HFFc6 (cell line): ENCODE measurements around the gene HLA-DOA. TPM values are rescaled to one million over a fixed set of nuclear protein-coding genes. Genes with fewer than 3 reads are reported as not detected.

Experiments
- DNase-seq: peaks from one replicate; pipeline ENCODE4 v3.0.0-alpha.2; 2018
- H3K27ac Mint-ChIP-seq: 2 replicates; pipeline ENCODE4 v1.8.0; 2020; ENCODE audit warnings: mild to moderate bottlenecking, mixed read lengths
- H3K27me3 Mint-ChIP-seq: 2 replicates; pipeline ENCODE4 v1.8.0; 2021; ENCODE audit warnings: mild to moderate bottlenecking, moderate library complexity, mixed read lengths; ENCODE audit not compliant: insufficient read depth
- H3K36me3 Mint-ChIP-seq: 2 replicates; pipeline ENCODE4 v1.8.0; 2021; ENCODE audit warnings: low read depth, mixed read lengths
- H3K4me1 Mint-ChIP-seq: 2 replicates; pipeline ENCODE4 v1.8.0; 2020; ENCODE audit warnings: low read depth, mixed read lengths
- H3K4me3 Mint-ChIP-seq: 2 replicates; pipeline ENCODE4 v1.8.0; 2020; ENCODE audit warnings: mild to moderate bottlenecking, moderate library complexity, mixed read lengths
- H3K9me3 Mint-ChIP-seq: 2 replicates; pipeline ENCODE4 v1.8.0; 2020; ENCODE audit warnings: mild to moderate bottlenecking, mixed read lengths
- total RNA-seq, 6 experiments: library from RNA; stranded (reverse); fragmentation: NEBNext Ultra II Directional; extraction: Animal tissue kit (Norgen Biotek cat#: 25700); gene quantifications; 2 replicates in 1 of 6; 3 replicates in 5 of 6; pipeline ENCODE4 v1.2.3, GENCODE V29; 2021
- TF ChIP-seq, protein P1 (sequence below): fragments of 200-600 bp; sonication (generic); IDR thresholded peaks from 2 replicates; pipeline ENCODE4 v1.5.0; 2021; ENCODE audit warnings: antibody characterized with exemption, mild to moderate bottlenecking

Gene HLA-DOA
- total RNA-seq, 6 experiments from 2014 or later, result not detected

- TF ChIP-seq, protein P1, sequence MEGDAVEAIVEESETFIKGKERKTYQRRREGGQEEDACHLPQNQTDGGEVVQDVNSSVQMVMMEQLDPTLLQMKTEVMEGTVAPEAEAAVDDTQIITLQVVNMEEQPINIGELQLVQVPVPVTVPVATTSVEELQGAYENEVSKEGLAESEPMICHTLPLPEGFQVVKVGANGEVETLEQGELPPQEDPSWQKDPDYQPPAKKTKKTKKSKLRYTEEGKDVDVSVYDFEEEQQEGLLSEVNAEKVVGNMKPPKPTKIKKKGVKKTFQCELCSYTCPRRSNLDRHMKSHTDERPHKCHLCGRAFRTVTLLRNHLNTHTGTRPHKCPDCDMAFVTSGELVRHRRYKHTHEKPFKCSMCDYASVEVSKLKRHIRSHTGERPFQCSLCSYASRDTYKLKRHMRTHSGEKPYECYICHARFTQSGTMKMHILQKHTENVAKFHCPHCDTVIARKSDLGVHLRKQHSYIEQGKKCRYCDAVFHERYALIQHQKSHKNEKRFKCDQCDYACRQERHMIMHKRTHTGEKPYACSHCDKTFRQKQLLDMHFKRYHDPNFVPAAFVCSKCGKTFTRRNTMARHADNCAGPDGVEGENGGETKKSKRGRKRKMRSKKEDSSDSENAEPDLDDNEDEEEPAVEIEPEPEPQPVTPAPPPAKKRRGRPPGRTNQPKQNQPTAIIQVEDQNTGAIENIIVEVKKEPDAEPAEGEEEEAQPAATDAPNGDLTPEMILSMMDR, result no peak
- no peak for DNase-seq
Observed at GRCh38 chr6:33029328-33030184, 20.2 kb upstream of the HLA-DOA start.

GRCh38 chr6:33028220-33028849 lies 18.9 kb upstream of the HLA-DOA start:
- Mint-ChIP-seq H3K27me3 (peaks cover 25% of the 10 kb centered on the region), H3K36me3 (no peaks in the 10 kb centered on the region), H3K4me3 (no peak overlapping the region), H3K4me1 (no peaks in the 10 kb centered on the region), H3K27ac (no peak overlapping the region), H3K9me3 (no peaks in the 10 kb centered on the region)
- TF ChIP-seq, protein P1, result no peak
- DNase-seq, result no peak

More at GRCh38 chr6:33029328-33030184, 20.2 kb upstream of the HLA-DOA start:
- H3K4me1 Mint-ChIP-seq, result no peaks in the 10 kb centered on the region
- H3K4me3 Mint-ChIP-seq, result no peak overlapping the region
- no peak overlapping the region for H3K27ac Mint-ChIP-seq
- H3K9me3 Mint-ChIP-seq, result no peaks in the 10 kb centered on the region
- H3K36me3 Mint-ChIP-seq, result no peaks in the 10 kb centered on the region
- H3K27me3 Mint-ChIP-seq, result peaks cover 29% of the 10 kb centered on the region

GRCh38 chr6:33024521-33024920 lies 15.1 kb upstream of the HLA-DOA start:
- TF ChIP-seq, protein P1, result no peak
- Mint-ChIP-seq H3K36me3 (no peaks in the 10 kb centered on the region), H3K9me3 (no peaks in the 10 kb centered on the region), H3K27ac (no peak overlapping the region), H3K4me1 (no peaks in the 10 kb centered on the region), H3K4me3 (no peak overlapping the region), H3K27me3 (peaks cover 21% of the 10 kb centered on the region)
- no peak for DNase-seq

GRCh38 chr6:33023536-33023935 lies 14.1 kb upstream of the HLA-DOA start:
- TF ChIP-seq, protein P1, result no peak
- no peaks in the 10 kb centered on the region for H3K36me3 Mint-ChIP-seq
- no peak overlapping the region for H3K4me3 Mint-ChIP-seq
- DNase-seq, result no peak
- no peaks in the 10 kb centered on the region for H3K9me3 Mint-ChIP-seq
- no peak overlapping the region for H3K27ac Mint-ChIP-seq
- no peaks in the 10 kb centered on the region for H3K4me1 Mint-ChIP-seq
- H3K27me3 Mint-ChIP-seq, result peaks cover 23% of the 10 kb centered on the region

DNA sequence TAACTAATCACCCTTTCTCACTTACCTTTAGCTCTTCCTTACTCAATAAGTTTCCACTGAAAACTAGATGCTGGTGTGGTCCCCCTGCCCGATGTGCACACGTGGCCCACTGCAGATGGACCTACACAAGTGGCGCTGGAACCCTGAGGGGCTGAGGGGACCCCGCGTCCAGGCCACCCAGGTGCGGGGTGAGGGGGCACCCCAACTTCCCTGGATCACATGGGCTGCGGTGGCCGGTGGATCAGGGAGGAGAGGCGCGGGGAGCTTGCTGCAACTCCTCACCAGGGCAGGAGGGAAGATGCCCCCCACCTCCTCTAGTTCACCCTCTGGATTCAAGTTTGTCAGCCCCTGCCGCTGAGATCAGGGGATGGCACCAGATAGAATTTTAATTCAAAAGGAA lies 12.5 kb upstream of the HLA-DOA start:
- DNase-seq, result no peak
- H3K36me3 Mint-ChIP-seq, result no peaks in the 10 kb centered on the region
- TF ChIP-seq, protein P1, result no peak
- H3K27me3 Mint-ChIP-seq, result peaks cover 34% of the 10 kb centered on the region
- no peak overlapping the region for H3K27ac Mint-ChIP-seq
- H3K4me1 Mint-ChIP-seq, result no peaks in the 10 kb centered on the region
- H3K9me3 Mint-ChIP-seq, result no peaks in the 10 kb centered on the region
- no peak overlapping the region for H3K4me3 Mint-ChIP-seq
